ENCODE measurements around the gene PIK3C2G.
A peak's percentile ranks its signal among the peaks of the same experiment; 100 is the strongest.

GRCh38 chr12:18383203-18383602 is 121.9 kb downstream of the PIK3C2G start:
- TF ChIP-seq TSHZ2 (CRISPR knock-in tag; IDR thresholded peaks at IDR 0.05) = no peak
- TF ChIP-seq TCF4 (CRISPR knock-in tag; IDR thresholded peaks at IDR 0.05; ENCODE audit: borderline replicate concordance) = no peak
- no peak for TF ChIP-seq ZFP30 (CRISPR knock-in tag; IDR thresholded peaks at IDR 0.05)
- no peak; the same call in 1 of the 2 replicates for TF ChIP-seq CREB5 (CRISPR knock-in tag; IDR thresholded peaks at IDR 0.05; ENCODE audit: low read depth)
- TF ChIP-seq ZFP3 (CRISPR knock-in tag; IDR thresholded peaks at IDR 0.05) = no peak
- TF ChIP-seq PATZ1 (CRISPR knock-in tag; IDR thresholded peaks at IDR 0.05; ENCODE audit: borderline replicate concordance) = no peak
- TF ChIP-seq POU6F1 (CRISPR knock-in tag; IDR thresholded peaks at IDR 0.05; ENCODE audit: borderline replicate concordance, low read depth) = 0 out of 2 replicates have a peak, but pooled peaks have one; percentile 42
- TF ChIP-seq CSRNP3 (CRISPR knock-in tag; IDR thresholded peaks at IDR 0.05) = no peak
- no peak for TF ChIP-seq OSR1 (CRISPR knock-in tag; IDR thresholded peaks at IDR 0.05)

Data from SK-N-SH treated with all-trans-retinoic acid at 6 μM for 48 hours (cell line).